Panc1 (cell line): Measurements from ENCODE around the gene USP24.

Source experiments
- CTCF ChIP-seq: fragments of 450-650 bp; IDR thresholded peaks from 2 replicates; pipeline ENCODE4 v1.5.1; 2017; ENCODE audit warnings: mild to moderate bottlenecking
- POLR2AphosphoS5 ChIP-seq: IDR thresholded peaks from 2 replicates; pipeline ENCODE4 v1.6.1; 2012; ENCODE audit warnings: mild to moderate bottlenecking, low read depth, low read length, moderate library complexity
- REST ChIP-seq, 2 experiments: IDR thresholded peaks; 2 replicates each; pipeline ENCODE4 v1.6.1; 2011 to 2012; ENCODE audit warnings: low read depth in 2 of 2, control low read depth in 1 of 2, low read length in 1 of 2, mild to moderate bottlenecking in 1 of 2, moderate library complexity in 1 of 2; ENCODE audit not compliant: insufficient read depth in 1 of 2
- SIN3A ChIP-seq: IDR thresholded peaks from 2 replicates; pipeline ENCODE4 v1.6.1; 2012; ENCODE audit warnings: low read depth, mild to moderate bottlenecking, low read length, moderate library complexity, borderline replicate concordance; ENCODE audit not compliant: insufficient read depth
- TCF7L2 ChIP-seq: IDR thresholded peaks from 2 replicates; pipeline ENCODE4 v1.6.1; 2011; ENCODE audit warnings: mild to moderate bottlenecking, low read depth, low read length, inconsistent platforms

- TF ChIP-seq CTCF (no peak), POLR2AphosphoS5 (no peak), SIN3A (no peak), TCF7L2 (no peak), REST (IDR thresholded peaks at IDR 0.05; ENCODE audit: insufficient read depth in 1 of 2, low read depth in 2 of 2, low read length in 1 of 2) (no peak)
These were observed 151.6 kb downstream of the USP24 start for GRCh38 chr1:55063577-55063942.
